Stimulated activated naive B cell treated with anti-CD40 and anti-IgM and Interleukin-4, amounts not matched to agents 10 μg/mL and 1 μg/mL and 100 μg/mL, for 72 hours (primary cell): ENCODE measurements around the gene GGT7.

Experiments used
- ATAC-seq, 2 donors: fragments of 150-1000 bp; cut with Tn5 transposase; replicated peaks; 2 replicates each; pipeline ENCODE4 v1.10.0; 2021; ENCODE audit warnings: moderate library complexity in 1 of 2
- DNase-seq: peaks from one replicate; pipeline ENCODE4 v3.0.0; 2021
- H3K27ac Mint-ChIP-seq: one replicate; pipeline ENCODE4 v1.8.0; 2022; ENCODE audit warnings: mild to moderate bottlenecking, mixed read lengths
- H3K27me3 Mint-ChIP-seq, 2 donors: one replicate each; pipeline ENCODE4 v1.8.0; 2022; ENCODE audit warnings: mixed read lengths in 2 of 2
- H3K36me3 Mint-ChIP-seq, 2 donors: one replicate each; pipeline ENCODE4 v1.8.0; 2022; ENCODE audit warnings: mixed read lengths in 2 of 2, mild to moderate bottlenecking in 1 of 2
- H3K4me1 Mint-ChIP-seq, 2 donors: one replicate each; pipeline ENCODE4 v1.8.0; 2022; ENCODE audit warnings: mixed read lengths in 2 of 2, mild to moderate bottlenecking in 1 of 2
- H3K4me3 Mint-ChIP-seq, 2 donors: one replicate each; pipeline ENCODE4 v1.8.0; 2022; ENCODE audit warnings: mild to moderate bottlenecking in 2 of 2, mixed read lengths in 2 of 2, moderate library complexity in 1 of 2
- H3K9me3 Mint-ChIP-seq, 2 donors: one replicate each; pipeline ENCODE4 v1.8.0; 2022; ENCODE audit warnings: mixed read lengths in 2 of 2, mild to moderate bottlenecking in 1 of 2

The GGT7 gene

DNA sequence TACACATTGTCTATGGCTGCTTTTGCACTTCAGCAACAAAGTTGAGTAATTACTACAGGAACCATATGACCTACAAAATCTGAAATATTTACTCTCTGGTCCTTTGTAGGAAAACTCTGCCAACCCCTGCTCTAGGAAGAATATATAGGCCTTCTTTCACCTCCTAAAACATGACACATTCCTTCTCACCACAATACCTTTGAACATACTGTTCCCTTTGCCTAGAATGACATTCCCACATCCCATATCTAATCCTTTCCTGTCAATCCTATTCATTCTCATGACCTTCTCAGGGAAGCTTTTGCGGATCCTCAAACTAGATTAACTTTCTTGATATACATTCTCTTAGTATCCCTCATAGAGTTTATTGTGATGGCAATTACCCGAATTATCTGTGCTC is 29.2 kb downstream of the GGT7 start:
- Mint-ChIP-seq H3K4me1 (no peaks in the 10 kb centered on the region), H3K36me3 (peaks cover 0 to 8% of the 10 kb centered on the region in 2 donors), H3K27ac (no peak overlapping the region), H3K9me3 (no peaks in the 10 kb centered on the region), H3K4me3 (no peak overlapping the region), H3K27me3 (peaks cover 0 to 16% of the 10 kb centered on the region in 2 donors)
- DNase-seq = no peak
- ATAC-seq = no peak

DNA sequence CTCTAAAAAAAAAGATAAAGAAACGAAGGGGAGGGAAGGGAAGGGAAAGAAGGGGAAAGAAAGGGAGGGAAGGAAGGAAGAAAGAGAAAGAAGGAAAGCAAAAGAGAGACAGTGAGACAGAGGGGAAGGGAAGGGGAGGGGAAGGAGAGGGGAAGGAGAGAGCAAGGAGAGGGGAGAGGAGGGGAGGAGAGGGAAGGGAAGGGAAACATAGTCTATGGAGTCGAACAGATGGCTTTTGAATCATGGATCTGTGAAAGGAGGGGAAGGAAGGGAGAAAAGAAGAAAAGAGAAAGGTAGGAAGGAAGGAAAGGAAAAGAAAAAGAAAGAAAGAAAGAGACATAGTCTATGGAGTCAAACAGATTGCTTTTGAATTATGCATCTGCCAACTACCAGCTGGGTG is 30.5 kb downstream of the GGT7 start:
- Mint-ChIP-seq H3K4me1 (no peaks in the 10 kb centered on the region), H3K36me3 (peaks cover 0 to 4% of the 10 kb centered on the region in 2 donors), H3K27me3 (peaks cover 0 to 16% of the 10 kb centered on the region in 2 donors), H3K9me3 (no peaks in the 10 kb centered on the region), H3K4me3 (no peak overlapping the region), H3K27ac (no peak overlapping the region)
- DNase-seq (no peak), ATAC-seq (no peak)

DNA sequence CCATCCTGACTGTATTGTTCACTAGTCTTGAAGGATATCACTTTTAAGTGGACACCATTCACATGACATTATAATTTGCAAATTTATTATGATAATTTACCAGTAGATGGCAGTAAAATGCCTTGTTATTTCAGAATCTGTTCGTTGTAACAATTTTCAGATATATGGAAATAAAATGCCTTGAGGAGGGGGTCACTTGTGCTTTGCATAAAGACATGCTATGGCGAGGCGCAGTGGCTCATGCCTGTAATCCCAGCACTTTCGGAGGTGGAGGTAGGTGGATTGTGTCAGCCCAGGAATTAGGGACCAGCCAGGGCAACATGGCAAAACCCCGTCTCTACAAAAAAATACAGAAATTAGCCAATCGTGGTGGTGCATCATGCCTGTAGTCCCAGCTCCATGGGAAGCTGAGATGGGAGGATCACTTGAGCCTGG is 38.2 kb downstream of the GGT7 start:
- Mint-ChIP-seq H3K27ac (peak overlapping the region; percentile 60), H3K4me1 (peaks cover 2 to 5% of the 10 kb centered on the region in 2 donors), H3K4me3 (no peak overlapping the region), H3K36me3 (no peaks in the 10 kb centered on the region), H3K9me3 (no peaks in the 10 kb centered on the region), H3K27me3 (peaks cover 12 to 18% of the 10 kb centered on the region in 2 donors)
- peak; percentile 44 to 50 for ATAC-seq
- no peak for DNase-seq

DNA sequence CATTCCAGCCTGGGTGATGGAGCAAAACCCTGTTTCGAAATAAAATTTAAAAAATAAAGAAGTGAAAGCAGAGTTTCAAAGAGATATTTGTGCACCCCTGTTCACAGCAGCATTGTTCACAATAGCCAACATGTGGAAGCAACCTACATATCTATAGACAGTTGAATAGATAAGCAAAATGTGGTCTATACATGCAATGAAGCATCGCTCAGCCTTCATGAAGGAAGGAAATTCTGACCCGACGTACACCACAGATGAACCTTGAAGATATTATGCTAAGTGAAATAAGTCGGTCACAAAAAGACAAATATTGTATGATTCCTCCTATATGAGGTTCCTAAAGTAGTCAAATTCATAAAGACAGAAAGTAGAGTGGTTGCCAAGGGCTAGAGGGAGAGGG is 40.7 kb downstream of the GGT7 start:
- Mint-ChIP-seq H3K4me3 (no peak overlapping the region), H3K27me3 (peaks cover 12 to 18% of the 10 kb centered on the region in 2 donors), H3K27ac (no peak overlapping the region), H3K9me3 (no peaks in the 10 kb centered on the region), H3K36me3 (no peaks in the 10 kb centered on the region), H3K4me1 (peaks cover 2 to 5% of the 10 kb centered on the region in 2 donors)
- DNase-seq = no peak
- no peak for ATAC-seq

DNA sequence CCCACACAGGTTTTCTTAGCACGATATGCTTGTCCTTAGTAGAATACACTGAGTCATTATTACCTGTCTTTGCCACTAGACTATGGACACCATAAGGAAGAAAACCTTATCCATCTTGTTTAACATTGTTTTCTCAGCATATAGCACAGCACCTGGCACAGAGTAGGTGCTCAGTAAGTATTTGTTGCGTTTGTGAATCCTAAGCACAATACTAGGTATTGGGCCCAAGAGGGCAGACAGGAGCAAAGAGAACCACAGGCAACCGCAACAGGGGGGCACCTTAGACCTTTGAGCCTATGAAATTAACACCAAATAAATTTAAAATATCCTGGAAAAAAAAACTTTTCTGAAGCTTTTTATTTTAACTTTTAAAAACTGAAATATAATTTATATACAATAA is 43.5 kb downstream of the GGT7 start:
- Mint-ChIP-seq H3K4me3 (no peak overlapping the region), H3K27ac (no peak overlapping the region), H3K9me3 (no peaks in the 10 kb centered on the region), H3K4me1 (peaks cover 9 to 12% of the 10 kb centered on the region in 2 donors), H3K36me3 (peaks cover 0 to 3% of the 10 kb centered on the region in 2 donors), H3K27me3 (peaks cover 7 to 8% of the 10 kb centered on the region in 2 donors)
- ATAC-seq = no peak
- DNase-seq = no peak

DNA sequence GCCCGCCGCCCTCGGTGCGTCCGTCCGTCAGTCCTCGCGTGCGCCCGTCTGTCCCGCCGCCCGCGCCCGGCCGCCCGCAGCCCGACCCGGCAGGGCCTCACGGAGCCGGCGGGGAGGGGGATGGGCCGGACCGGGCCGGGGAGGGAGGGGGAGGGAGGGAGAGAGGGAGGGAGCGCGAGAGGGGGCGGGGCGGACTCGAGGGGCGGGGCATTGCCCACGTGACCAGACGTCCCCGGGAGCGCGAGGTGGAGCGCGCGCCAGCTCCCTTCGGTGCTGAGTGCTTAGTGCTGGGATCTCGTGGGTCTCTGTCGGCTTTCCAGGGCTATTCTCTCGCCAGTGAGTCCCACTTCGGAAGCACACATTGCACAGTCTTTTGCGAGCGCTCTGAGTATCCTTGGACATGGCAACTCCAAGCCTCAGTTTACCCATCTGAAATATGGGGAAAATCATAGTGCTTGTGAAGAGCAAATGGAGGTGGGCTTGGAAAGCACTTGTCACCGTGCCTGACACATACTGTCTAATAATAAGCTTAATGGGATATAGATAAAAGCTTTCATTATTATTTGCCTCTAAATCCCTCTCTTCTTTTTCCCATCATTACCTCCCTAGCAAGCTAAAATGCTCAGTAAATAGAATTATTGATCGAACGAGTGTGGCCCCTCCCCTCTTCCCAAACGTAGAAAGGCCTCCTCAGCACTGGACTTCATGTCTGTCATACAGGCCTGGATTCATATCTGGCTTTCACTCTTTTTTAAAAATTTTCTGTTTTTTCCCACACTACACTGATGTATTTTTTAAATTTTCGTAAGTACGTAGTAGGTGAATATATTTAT is 46.9 kb downstream of the GGT7 start, which contains the start of gene NCOA6:
Gene NCOA6, minus strand, starts transcription at position 122 of the 833 bp plus-strand sequence. CDS start 43,296 bp downstream, outside the sequence.
- H3K4me3 Mint-ChIP-seq = peak within 1 kb of the TSS; percentile 91 to 98
- no peaks in the 10 kb centered on the region for H3K9me3 Mint-ChIP-seq
- no peaks in the 10 kb centered on the region for H3K27me3 Mint-ChIP-seq
- DNase-seq (no peak), ATAC-seq (peak; percentile 70 to 74)
- H3K4me1 Mint-ChIP-seq = peaks cover 19 to 37% of the 10 kb centered on the region in 2 donors
- peaks cover 8 to 17% of the 10 kb centered on the region in 2 donors for H3K36me3 Mint-ChIP-seq
- H3K27ac Mint-ChIP-seq = peak within 1 kb of the TSS; percentile 96

DNA sequence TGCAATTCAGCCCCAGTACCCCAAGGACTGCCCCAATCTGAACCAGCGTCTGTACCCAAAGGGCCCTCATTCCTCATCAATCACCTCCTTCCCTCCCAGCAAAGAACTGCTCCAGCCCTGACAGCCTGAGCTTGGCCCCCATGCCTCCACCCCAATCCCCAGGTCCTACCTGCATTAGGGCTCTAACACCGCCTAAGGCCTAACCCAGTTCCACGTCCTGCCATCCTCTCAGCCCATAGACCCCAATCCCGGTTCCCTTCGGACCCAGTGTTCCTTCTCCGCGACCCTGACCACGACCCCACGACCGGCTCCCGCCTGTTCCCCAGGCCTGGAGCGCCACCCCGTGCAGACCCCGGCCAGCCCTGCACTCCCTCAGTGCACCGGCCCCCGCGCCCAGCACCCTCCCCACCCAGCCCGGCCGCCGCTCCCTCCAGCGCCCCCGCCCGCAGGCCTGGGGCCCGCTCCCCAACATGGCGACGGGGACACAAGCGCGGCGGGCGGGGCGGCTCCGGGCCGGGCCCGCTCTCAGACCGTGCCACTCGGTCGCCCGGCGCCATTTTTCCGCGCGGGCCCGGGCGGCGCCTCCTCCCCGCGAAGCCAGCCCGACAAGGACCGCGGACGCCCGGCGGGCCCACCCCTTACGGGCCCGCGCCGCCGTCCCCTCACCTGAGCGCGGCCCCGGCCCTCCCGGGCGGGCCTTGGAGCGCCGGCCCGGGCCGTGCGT is 47.7 kb downstream of the GGT7 start:
- Mint-ChIP-seq H3K36me3 (peaks cover 8 to 17% of the 10 kb centered on the region in 2 donors), H3K4me1 (peaks cover 19 to 38% of the 10 kb centered on the region in 2 donors)

DNA sequence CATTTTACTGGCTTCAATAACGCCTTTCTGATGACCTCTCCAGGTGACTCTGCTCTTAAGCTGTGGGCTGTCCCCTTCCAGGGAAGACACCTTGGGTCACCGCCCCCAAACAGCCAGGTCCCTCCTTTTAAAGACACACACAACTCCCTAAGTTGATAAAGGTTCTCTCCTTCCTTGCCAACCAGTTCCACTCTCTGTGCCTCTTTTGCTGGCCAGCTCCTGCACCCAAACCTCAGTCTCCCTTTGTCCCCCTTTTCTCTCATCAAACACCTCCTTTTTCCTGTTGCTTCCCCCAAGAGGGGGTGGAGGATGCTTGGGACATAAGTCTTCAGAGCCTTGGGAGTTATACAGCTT is 48.2 kb downstream of the GGT7 start:
- peaks cover 8 to 17% of the 10 kb centered on the region in 2 donors for H3K36me3 Mint-ChIP-seq
- H3K27ac Mint-ChIP-seq = peak overlapping the region; percentile 96
- DNase-seq = peak; percentile 74
- H3K4me3 Mint-ChIP-seq = peak overlapping the region; percentile 91 to 98
- no peaks in the 10 kb centered on the region for H3K27me3 Mint-ChIP-seq
- H3K9me3 Mint-ChIP-seq = no peaks in the 10 kb centered on the region
- H3K4me1 Mint-ChIP-seq = peaks cover 19 to 38% of the 10 kb centered on the region in 2 donors
- ATAC-seq = peak; percentile 79 to 83

More for the DNA sequence above, 47.7 kb downstream of the GGT7 start:
- no peaks in the 10 kb centered on the region for H3K27me3 Mint-ChIP-seq
- DNase-seq = peak; percentile 58
- ATAC-seq = peak; percentile 86 to 88
- no peaks in the 10 kb centered on the region for H3K9me3 Mint-ChIP-seq
- H3K4me3 Mint-ChIP-seq = peak overlapping the region; percentile 91 to 98
- H3K27ac Mint-ChIP-seq = peak overlapping the region; percentile 96

DNA sequence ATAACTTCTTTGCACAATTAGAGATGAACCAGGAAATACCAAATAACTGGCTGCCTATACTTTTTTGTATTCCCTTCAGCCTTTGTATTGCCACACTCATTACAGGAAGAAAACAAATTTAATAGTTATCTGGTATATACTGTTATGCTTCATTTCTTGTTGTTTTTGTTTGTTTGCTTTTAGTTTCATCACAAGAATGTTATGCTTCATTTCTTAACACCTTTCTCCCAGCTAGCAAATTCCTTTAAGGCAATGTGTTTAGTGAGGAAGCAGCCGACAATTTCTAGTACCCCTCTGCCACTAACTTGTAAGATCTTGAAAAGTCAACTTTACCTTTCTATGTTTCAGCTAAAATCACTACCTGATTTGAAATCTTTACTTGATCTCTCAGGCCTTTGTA is 48.6 kb downstream of the GGT7 start:
- DNase-seq = no peak
- Mint-ChIP-seq H3K9me3 (no peaks in the 10 kb centered on the region), H3K27ac (peak overlapping the region; percentile 96), H3K27me3 (no peaks in the 10 kb centered on the region), H3K4me1 (peaks cover 19 to 39% of the 10 kb centered on the region in 2 donors), H3K36me3 (peaks cover 8 to 17% of the 10 kb centered on the region in 2 donors), H3K4me3 (peak overlapping the region; percentile 91 to 98)
- no peak for ATAC-seq

DNA sequence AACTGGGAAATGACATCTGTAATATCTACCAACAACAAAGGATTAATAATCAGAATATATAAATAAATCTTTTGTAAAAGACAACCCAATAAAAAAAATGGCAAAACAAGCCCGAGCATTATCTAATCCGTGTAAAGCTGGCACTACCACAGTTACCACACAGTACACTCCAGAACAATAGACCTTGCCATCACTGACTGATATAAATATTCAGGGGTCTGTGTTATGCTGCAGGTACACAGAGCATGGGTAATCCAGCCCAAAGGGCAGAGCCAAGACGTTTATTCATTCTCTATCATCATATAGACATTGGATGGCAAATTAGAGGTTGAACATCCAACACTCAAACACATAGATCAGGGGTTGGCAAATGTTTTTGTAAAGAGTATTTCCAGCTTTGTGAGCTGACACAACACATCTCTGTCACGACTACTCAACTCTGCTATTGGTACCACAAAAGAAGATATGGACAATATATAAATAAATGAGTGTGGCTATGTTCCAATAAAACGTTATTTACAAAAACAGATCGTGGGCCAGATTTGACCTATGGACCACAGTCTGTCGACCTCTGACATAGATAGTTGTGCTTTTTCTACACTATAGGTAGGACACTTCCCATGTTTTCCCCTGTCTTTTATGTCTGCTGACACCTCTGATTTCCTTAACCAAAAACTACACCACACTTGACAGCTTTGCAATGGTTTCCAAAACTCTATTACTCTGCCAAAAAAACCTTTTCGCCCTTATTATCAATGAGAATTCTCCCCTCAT is 51.7 kb downstream of the GGT7 start:
- no peak for ATAC-seq
- Mint-ChIP-seq H3K4me3 (no peak overlapping the region), H3K9me3 (no peaks in the 10 kb centered on the region), H3K36me3 (peaks cover 8 to 17% of the 10 kb centered on the region in 2 donors), H3K4me1 (peaks cover 25 to 60% of the 10 kb centered on the region in 2 donors), H3K27me3 (no peaks in the 10 kb centered on the region), H3K27ac (no peak overlapping the region)
- DNase-seq = no peak

DNA sequence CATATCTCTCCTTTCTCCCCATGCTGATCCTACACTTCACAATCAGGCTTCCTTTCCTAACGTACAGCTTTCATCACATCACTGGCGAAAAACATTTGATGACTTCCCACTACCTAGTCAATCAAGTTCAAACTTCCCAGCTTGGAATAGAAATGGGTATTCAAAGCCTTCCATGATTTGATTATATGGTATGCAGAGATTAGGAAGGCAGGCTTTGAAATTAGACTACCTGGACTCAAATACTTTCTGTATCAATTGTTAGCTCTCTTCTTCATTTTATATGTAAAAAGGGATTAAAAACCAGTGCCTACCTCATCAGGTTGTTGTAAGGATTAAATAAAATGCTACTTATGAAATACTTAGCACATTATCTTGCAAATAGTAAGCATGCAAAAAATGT is 54.9 kb downstream of the GGT7 start:
- no peak overlapping the region for H3K4me3 Mint-ChIP-seq
- H3K9me3 Mint-ChIP-seq = no peaks in the 10 kb centered on the region
- no peaks in the 10 kb centered on the region for H3K27me3 Mint-ChIP-seq
- ATAC-seq = no peak
- no peak for DNase-seq
- H3K36me3 Mint-ChIP-seq = peaks cover 8 to 12% of the 10 kb centered on the region in 2 donors
- H3K4me1 Mint-ChIP-seq = peaks cover 19 to 55% of the 10 kb centered on the region in 2 donors
- no peak overlapping the region for H3K27ac Mint-ChIP-seq

DNA sequence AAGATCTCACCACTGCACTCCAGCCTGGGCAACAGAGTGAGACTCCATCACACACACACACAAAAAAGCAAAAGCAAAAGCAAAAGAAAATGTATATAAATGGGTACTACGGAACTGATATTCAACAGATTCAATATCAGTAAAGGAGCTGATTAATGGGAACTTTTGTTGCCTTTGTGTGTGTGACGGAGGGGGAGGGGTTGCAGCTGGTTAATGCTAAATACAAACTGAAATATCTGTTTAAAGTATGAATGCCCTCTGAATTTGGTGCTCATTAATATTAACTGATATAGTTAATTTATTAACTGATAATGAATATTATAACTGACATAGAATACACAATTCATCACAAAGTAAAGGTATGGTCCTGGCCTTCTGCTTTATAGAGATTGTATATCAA is 55.6 kb downstream of the GGT7 start:
- Mint-ChIP-seq H3K4me3 (no peak overlapping the region), H3K27me3 (no peaks in the 10 kb centered on the region), H3K27ac (no peak overlapping the region), H3K4me1 (peaks cover 15 to 52% of the 10 kb centered on the region in 2 donors), H3K36me3 (peaks cover 7 to 8% of the 10 kb centered on the region in 2 donors), H3K9me3 (no peaks in the 10 kb centered on the region)
- ATAC-seq = no peak
- no peak for DNase-seq

DNA sequence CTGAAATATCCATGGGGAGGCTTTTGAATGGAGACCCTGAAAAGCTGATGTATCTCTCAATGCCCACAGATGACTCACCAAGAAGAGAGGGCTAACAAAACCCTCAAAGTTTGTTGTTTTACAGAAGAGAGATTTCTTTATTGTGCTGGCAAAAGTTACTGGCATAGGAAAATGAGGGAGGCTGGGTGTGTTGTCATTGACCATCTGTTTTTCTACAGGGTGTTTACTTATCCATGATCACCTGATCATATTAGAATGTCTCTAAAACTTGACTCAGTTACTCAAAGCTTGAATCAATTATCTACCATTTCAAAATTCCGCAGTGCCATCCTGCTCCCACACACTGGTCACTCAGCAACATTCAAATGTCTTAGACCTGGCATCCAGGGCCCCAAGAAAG is 57.0 kb downstream of the GGT7 start:
- H3K9me3 Mint-ChIP-seq = no peaks in the 10 kb centered on the region

DNA sequence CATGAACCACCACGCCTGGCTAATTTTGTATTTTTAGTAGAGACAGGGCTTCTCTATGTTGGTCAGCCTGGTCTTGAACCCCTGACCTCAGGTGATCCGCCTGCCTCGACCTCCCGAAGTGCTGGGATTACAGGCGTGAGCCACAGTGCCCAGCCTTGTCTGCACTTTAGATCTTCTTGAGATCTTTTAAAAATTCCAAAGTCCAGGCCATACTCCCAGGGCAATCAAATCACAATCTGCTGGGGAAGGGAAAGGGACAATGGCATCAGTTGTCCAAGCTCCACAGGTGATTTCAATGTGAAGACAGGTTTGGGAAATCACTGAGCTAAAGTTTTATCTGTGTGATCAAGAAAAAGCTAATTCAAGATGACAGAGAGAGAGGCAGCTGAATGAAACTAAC is 64.1 kb downstream of the GGT7 start:
- DNase-seq = no peak
- Mint-ChIP-seq H3K27me3 (no peaks in the 10 kb centered on the region), H3K36me3 (peaks cover 0 to 8% of the 10 kb centered on the region in 2 donors), H3K9me3 (no peaks in the 10 kb centered on the region), H3K4me1 (peaks cover 10 to 29% of the 10 kb centered on the region in 2 donors), H3K27ac (no peak overlapping the region), H3K4me3 (no peak overlapping the region)
- no peak for ATAC-seq

More for the DNA sequence above, 57.0 kb downstream of the GGT7 start:
- Mint-ChIP-seq H3K4me1 (peaks cover 11 to 40% of the 10 kb centered on the region in 2 donors), H3K36me3 (no peaks in the 10 kb centered on the region), H3K27me3 (no peaks in the 10 kb centered on the region), H3K27ac (no peak overlapping the region), H3K4me3 (no peak overlapping the region)
- ATAC-seq (no peak), DNase-seq (no peak)
